A673 (cell line): Measurements from ENCODE around the gene SIAH2. TPM values are rescaled to one million over a fixed set of nuclear protein-coding genes. Genes with fewer than 3 reads are reported as not detected.

Experiments used
- BruUV-seq: library from RNA; stranded (reverse); fragments of 400-500 nt; replicated peaks from 2 replicates; lab custom pipeline; 2021; lab: Mats Ljungman, UMichigan
- CTCF ChIA-PET: fragments of 300-600 bp; sonication (Branson Sonifier 250); formaldehyde crosslinking; loops from one replicate; lab custom pipeline; 2022; ENCODE audit warnings: antibody characterized with exemption; lab: Charles Lee
- POLR2A ChIA-PET: fragments of 300-600 bp; sonication (Branson Sonifier 250); formaldehyde crosslinking; loops from one replicate; lab custom pipeline; 2022; ENCODE audit warnings: antibody characterized with exemption; ENCODE audit not compliant: low non-redundant PET; lab: Charles Lee
- DNase-seq: peaks from one replicate; pipeline ENCODE4 v3.0.0-alpha.2; 2015; ENCODE audit warnings: low spot score
- H3K27ac ChIP-seq: fragments of 200-600 bp; sonication (generic); 2 replicates; pipeline ENCODE4 v1.5.1; 2016; ENCODE audit warnings: mixed run types, low read depth, mild to moderate bottlenecking, mixed read lengths, antibody characterized with exemption, low read length; ENCODE audit not compliant: poor library complexity, severe bottlenecking
- H3K27me3 ChIP-seq: fragments of 200-600 bp; sonication (generic); replicated peaks from 2 replicates; pipeline ENCODE4 v1.6.1; 2017; ENCODE audit warnings: mixed run types, low read depth, mild to moderate bottlenecking, mixed read lengths, antibody characterized with exemption, low read length; ENCODE audit not compliant: insufficient read depth, poor library complexity
- H3K36me3 ChIP-seq: fragments of 200-600 bp; sonication (generic); 2 replicates; pipeline ENCODE4 v1.6.1; 2016; ENCODE audit warnings: mixed run types, mild to moderate bottlenecking, mixed read lengths, antibody characterized with exemption, low read length; ENCODE audit not compliant: insufficient read depth, poor library complexity, severe bottlenecking
- H3K4me1 ChIP-seq: fragments of 200-600 bp; sonication (generic); 2 replicates; pipeline ENCODE4 v1.6.1; 2017; ENCODE audit warnings: mixed run types, mild to moderate bottlenecking, mixed read lengths, antibody characterized with exemption, low read length; ENCODE audit not compliant: insufficient read depth, poor library complexity, severe bottlenecking
- H3K4me3 ChIP-seq: fragments of 200-600 bp; sonication (generic); 2 replicates; pipeline ENCODE4 v1.5.1; 2016; ENCODE audit warnings: low read depth, mixed run types, mild to moderate bottlenecking, mixed read lengths, low read length; ENCODE audit not compliant: poor library complexity, severe bottlenecking
- H3K9me3 ChIP-seq: fragments of 200-600 bp; sonication (generic); 2 replicates; pipeline ENCODE4 v1.6.1; 2016; ENCODE audit warnings: mixed run types, low read depth, mild to moderate bottlenecking, mixed read lengths, antibody characterized with exemption, low read length; ENCODE audit not compliant: poor library complexity, severe bottlenecking
- EZH2 ChIP-seq: fragments of 200-600 bp; sonication (generic); IDR thresholded peaks from 2 replicates; pipeline ENCODE4 v1.6.1; 2017; ENCODE audit warnings: borderline replicate concordance, low read depth, mild to moderate bottlenecking, mixed read lengths, antibody characterized with exemption, low read length; ENCODE audit not compliant: poor library complexity, severe bottlenecking
- intact Hi-C: fragments of 100-400 bp; cut with micrococcal nuclease; formaldehyde crosslinking; loops from one replicate; pipeline ENCODE4 v1.10.0; 2022; ENCODE audit not compliant: unreplicated experiment
- total RNA-seq: library from RNA; stranded (reverse); gene quantifications from 2 replicates; pipeline ENCODE4 v1.2.3, GENCODE V29; 2021
- TF ChIP-seq, protein P1 (sequence below): fragments of 300-800, 200-600 bp; sonication (generic); conservative IDR thresholded peaks from 2 replicates; pipeline ENCODE4 v1.5.1; 2017; ENCODE audit warnings: low read depth, mild to moderate bottlenecking, antibody characterized with exemption, low read length, moderate library complexity, mixed read lengths

Gene SIAH2
- total RNA-seq, 1 experiment from 2014 or later = 26.8 TPM

DNA sequence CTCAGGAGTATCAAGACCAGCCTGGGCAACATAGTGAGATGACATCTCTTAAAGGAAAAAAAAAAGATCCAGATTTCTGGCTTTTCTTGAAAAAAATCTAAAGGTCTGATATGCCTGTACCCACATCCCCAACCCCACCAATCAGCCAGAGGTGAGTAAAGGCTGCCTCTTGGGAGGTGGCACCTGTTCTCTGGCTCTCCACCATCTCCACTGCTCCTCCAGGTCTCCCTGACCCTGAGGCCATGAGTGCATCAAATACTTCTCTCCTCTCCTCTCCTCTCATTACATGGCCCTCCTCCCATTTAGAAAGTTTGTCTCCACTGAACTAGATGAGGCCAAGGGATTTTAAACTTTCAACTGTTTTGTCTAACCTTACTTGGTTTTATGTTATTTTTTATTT lies 5.2 kb downstream of the SIAH2 start:
- CTCF ChIA-PET = no interaction called here
- no peak for TF ChIP-seq EZH2
- TF ChIP-seq, protein P1, sequence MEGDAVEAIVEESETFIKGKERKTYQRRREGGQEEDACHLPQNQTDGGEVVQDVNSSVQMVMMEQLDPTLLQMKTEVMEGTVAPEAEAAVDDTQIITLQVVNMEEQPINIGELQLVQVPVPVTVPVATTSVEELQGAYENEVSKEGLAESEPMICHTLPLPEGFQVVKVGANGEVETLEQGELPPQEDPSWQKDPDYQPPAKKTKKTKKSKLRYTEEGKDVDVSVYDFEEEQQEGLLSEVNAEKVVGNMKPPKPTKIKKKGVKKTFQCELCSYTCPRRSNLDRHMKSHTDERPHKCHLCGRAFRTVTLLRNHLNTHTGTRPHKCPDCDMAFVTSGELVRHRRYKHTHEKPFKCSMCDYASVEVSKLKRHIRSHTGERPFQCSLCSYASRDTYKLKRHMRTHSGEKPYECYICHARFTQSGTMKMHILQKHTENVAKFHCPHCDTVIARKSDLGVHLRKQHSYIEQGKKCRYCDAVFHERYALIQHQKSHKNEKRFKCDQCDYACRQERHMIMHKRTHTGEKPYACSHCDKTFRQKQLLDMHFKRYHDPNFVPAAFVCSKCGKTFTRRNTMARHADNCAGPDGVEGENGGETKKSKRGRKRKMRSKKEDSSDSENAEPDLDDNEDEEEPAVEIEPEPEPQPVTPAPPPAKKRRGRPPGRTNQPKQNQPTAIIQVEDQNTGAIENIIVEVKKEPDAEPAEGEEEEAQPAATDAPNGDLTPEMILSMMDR = no peak
- no TSS peak for BruUV-seq
- H3K27me3 ChIP-seq = no peaks in the 10 kb centered on the region
- intact Hi-C loops = no loop called here
- no peaks in the 10 kb centered on the region for H3K9me3 ChIP-seq
- DNase-seq = no peak
- POLR2A ChIA-PET = no interaction called here
- H3K36me3 ChIP-seq = peaks cover 12% of the 10 kb centered on the region
- H3K4me1 ChIP-seq = peaks cover 41% of the 10 kb centered on the region
- H3K27ac ChIP-seq = peak overlapping the region; percentile 68
- no peak overlapping the region for H3K4me3 ChIP-seq

GRCh38 chr3:150757364-150757763 lies 5.6 kb downstream of the SIAH2 start:
- no peak for TF ChIP-seq EZH2
- TF ChIP-seq, protein P1 = no peak
- BruUV-seq = no TSS peak
- intact Hi-C loops = no loop called here
- peaks cover 12% of the 10 kb centered on the region for H3K36me3 ChIP-seq
- DNase-seq = no peak
- H3K4me3 ChIP-seq = no peak overlapping the region
- no peaks in the 10 kb centered on the region for H3K27me3 ChIP-seq
- H3K4me1 ChIP-seq = peaks cover 41% of the 10 kb centered on the region
- no peaks in the 10 kb centered on the region for H3K9me3 ChIP-seq
- ChIA-PET POLR2A (no interaction called here), CTCF (no interaction called here)
- peak overlapping the region; percentile 68 for H3K27ac ChIP-seq

GRCh38 chr3:150756491-150757059 lies 6.4 kb downstream of the SIAH2 start:
- peaks cover 47% of the 10 kb centered on the region for H3K4me1 ChIP-seq
- H3K9me3 ChIP-seq = no peaks in the 10 kb centered on the region
- H3K27me3 ChIP-seq = no peaks in the 10 kb centered on the region
- H3K36me3 ChIP-seq = peaks cover 12% of the 10 kb centered on the region
- intact Hi-C loops = no loop called here
- ChIA-PET CTCF (no interaction called here), POLR2A (no interaction called here)
- no TSS peak for BruUV-seq
- peak overlapping the region; percentile 68 for H3K27ac ChIP-seq
- DNase-seq = no peak
- no peak overlapping the region for H3K4me3 ChIP-seq
- TF ChIP-seq, protein P1 = no peak
- TF ChIP-seq EZH2 = no peak
